ENCODE measurements around the gene NHSL2.

GRCh38 chrX:72117636-72118210 is 207.1 kb downstream of the NHSL2 start:
- TF ChIP-seq POLR2A (IDR thresholded peaks at IDR 0.05): no peak
- no peak for TF ChIP-seq CTCF (IDR thresholded peaks at IDR 0.05)

Measured in lower leg skin (tissue), 3 donors.